ENCODE data around the gene ARG2.

The ARG2 gene

GRCh38 chr14:67641480-67641879, 21.8 kb downstream of the ARG2 start:
- no peaks in the 10 kb centered on the region for H3K4me1 ChIP-seq (ENCODE audit: control insufficient read depth, insufficient read depth, low read length)
- no peaks in the 10 kb centered on the region for H3K27me3 ChIP-seq (ENCODE audit: control insufficient read depth, insufficient read depth, low read length)
- H3K4me3 ChIP-seq (ENCODE audit: low read depth, low read length), result no peak overlapping the region
- peaks cover 19% of the 10 kb centered on the region for H3K36me3 ChIP-seq (ENCODE audit: control insufficient read depth, insufficient read depth, low read length)
- H3K27ac ChIP-seq (ENCODE audit: low read depth, low read length), result no peak overlapping the region
- H3K9me3 ChIP-seq (ENCODE audit: control insufficient read depth, insufficient read depth, low read length), result no peaks in the 10 kb centered on the region
- H3K9ac ChIP-seq (ENCODE audit: low read depth, low read length), result no peak overlapping the region

- Histone ChIP-seq H3K27me3 (ENCODE audit: control insufficient read depth, insufficient read depth, low read length) (no peaks in the 10 kb centered on the region), H3K36me3 (ENCODE audit: control insufficient read depth, insufficient read depth, low read length) (peaks cover 26% of the 10 kb centered on the region), H3K9me3 (ENCODE audit: control insufficient read depth, insufficient read depth, low read length) (no peaks in the 10 kb centered on the region), H3K4me3 (ENCODE audit: low read depth, low read length) (no peak overlapping the region), H3K27ac (ENCODE audit: low read depth, low read length) (no peak overlapping the region), H3K9ac (ENCODE audit: low read depth, low read length) (no peak overlapping the region), H3K4me1 (ENCODE audit: control insufficient read depth, insufficient read depth, low read length) (no peaks in the 10 kb centered on the region)
These were observed 22.4 kb downstream of the ARG2 start for GRCh38 chr14:67641902-67642749.

DNA sequence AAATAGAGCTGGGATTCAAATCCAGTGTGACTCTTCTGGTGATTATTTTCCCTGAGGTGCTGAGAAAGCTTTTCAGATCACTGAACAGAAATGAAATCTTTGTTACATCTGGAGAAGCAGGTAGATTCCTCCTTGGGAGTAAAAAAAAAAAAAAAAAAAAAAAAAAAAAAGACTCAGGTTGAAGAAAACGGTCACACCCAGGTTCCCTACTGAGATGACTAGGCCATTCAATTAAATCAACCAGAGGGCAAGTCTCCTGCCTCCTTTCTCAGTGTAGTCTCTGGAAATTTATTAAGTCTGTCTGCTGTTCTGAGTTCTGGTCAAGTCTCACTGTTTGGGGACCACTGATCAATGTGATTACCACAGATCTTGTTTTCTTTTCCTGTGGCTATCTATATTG, 24.0 kb downstream of the ARG2 start:
- no peaks in the 10 kb centered on the region for H3K4me1 ChIP-seq (ENCODE audit: control insufficient read depth, insufficient read depth, low read length)
- H3K9ac ChIP-seq (ENCODE audit: low read depth, low read length), result no peak overlapping the region
- H3K27ac ChIP-seq (ENCODE audit: low read depth, low read length), result no peak overlapping the region
- no peaks in the 10 kb centered on the region for H3K27me3 ChIP-seq (ENCODE audit: control insufficient read depth, insufficient read depth, low read length)
- peaks cover 41% of the 10 kb centered on the region for H3K36me3 ChIP-seq (ENCODE audit: control insufficient read depth, insufficient read depth, low read length)
- H3K9me3 ChIP-seq (ENCODE audit: control insufficient read depth, insufficient read depth, low read length), result no peaks in the 10 kb centered on the region
- H3K4me3 ChIP-seq (ENCODE audit: low read depth, low read length), result no peak overlapping the region

DNA sequence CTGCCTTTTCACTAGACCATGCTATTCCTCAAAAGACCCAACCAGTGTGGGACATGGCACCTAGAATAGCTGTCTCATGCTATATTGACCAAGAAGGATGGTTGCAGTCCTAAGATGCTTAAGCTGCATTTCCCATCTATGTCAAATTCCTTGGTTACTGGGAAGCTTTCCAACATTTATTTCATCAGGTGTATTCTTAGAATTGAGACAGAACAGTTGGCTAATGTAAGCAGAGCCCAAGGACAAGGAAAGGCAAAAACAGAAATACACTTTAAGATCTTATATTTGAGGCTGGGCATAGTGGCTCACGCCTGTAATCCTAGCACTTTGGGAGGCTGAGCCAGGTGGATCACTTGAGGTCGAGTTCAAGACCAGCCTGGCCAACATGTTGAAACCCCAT, 24.7 kb downstream of the ARG2 start:
- H3K27ac ChIP-seq (ENCODE audit: low read depth, low read length), result no peak overlapping the region
- H3K36me3 ChIP-seq (ENCODE audit: control insufficient read depth, insufficient read depth, low read length), result peaks cover 49% of the 10 kb centered on the region
- H3K4me3 ChIP-seq (ENCODE audit: low read depth, low read length), result no peak overlapping the region

DNA sequence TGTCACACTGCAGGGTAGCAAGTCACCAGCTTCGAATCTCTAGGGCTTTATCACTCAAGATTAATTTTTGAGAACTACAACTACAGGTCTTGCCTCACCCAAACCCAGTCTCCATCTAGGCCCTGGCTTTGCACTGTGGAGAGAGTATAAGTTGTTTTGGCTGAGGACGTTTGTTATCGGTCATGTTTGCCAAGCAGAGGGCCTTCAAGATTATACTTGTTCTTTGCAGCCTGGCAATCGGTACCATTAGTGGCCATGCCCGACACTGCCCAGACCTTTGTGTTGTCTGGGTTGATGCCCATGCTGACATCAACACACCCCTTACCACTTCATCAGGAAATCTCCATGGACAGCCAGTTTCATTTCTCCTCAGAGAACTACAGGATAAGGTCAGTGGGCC, 25.7 kb downstream of the ARG2 start:
- Histone ChIP-seq H3K36me3 (ENCODE audit: control insufficient read depth, insufficient read depth, low read length) (peaks cover 58% of the 10 kb centered on the region), H3K9me3 (ENCODE audit: control insufficient read depth, insufficient read depth, low read length) (no peaks in the 10 kb centered on the region)

More for the DNA sequence above, 24.7 kb downstream of the ARG2 start:
- Histone ChIP-seq H3K9ac (ENCODE audit: low read depth, low read length) (no peak overlapping the region), H3K4me1 (ENCODE audit: control insufficient read depth, insufficient read depth, low read length) (no peaks in the 10 kb centered on the region), H3K27me3 (ENCODE audit: control insufficient read depth, insufficient read depth, low read length) (no peaks in the 10 kb centered on the region), H3K9me3 (ENCODE audit: control insufficient read depth, insufficient read depth, low read length) (no peaks in the 10 kb centered on the region)

DNA sequence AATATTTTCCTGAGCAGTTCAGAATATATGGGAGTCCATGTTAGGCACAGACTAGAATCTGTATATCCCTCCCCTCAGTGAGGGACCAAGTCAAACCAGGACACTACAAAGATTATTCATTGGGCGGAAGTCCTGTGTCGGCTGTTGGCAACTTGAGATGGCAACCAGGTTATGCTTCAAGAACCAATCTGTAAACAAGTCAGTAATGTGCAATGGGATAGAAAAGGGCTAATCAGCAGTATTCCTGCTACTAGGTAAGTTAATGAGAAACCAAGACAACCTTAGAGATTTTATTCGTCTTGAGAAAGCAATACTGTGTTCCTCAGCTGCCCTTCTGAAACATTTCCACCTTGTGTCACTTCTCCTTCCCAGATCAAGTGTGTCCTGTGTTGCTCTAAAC, 26.4 kb downstream of the ARG2 start:
- no peaks in the 10 kb centered on the region for H3K4me1 ChIP-seq (ENCODE audit: control insufficient read depth, insufficient read depth, low read length)
- H3K4me3 ChIP-seq (ENCODE audit: low read depth, low read length), result no peak overlapping the region
- H3K9ac ChIP-seq (ENCODE audit: low read depth, low read length), result no peak overlapping the region
- H3K27ac ChIP-seq (ENCODE audit: low read depth, low read length), result no peak overlapping the region
- H3K36me3 ChIP-seq (ENCODE audit: control insufficient read depth, insufficient read depth, low read length), result peaks cover 66% of the 10 kb centered on the region
- H3K27me3 ChIP-seq (ENCODE audit: control insufficient read depth, insufficient read depth, low read length), result no peaks in the 10 kb centered on the region
- H3K9me3 ChIP-seq (ENCODE audit: control insufficient read depth, insufficient read depth, low read length), result no peaks in the 10 kb centered on the region

More for the DNA sequence above, 25.7 kb downstream of the ARG2 start:
- H3K27me3 ChIP-seq (ENCODE audit: control insufficient read depth, insufficient read depth, low read length), result no peaks in the 10 kb centered on the region
- no peak overlapping the region for H3K4me3 ChIP-seq (ENCODE audit: low read depth, low read length)
- no peak overlapping the region for H3K27ac ChIP-seq (ENCODE audit: low read depth, low read length)
- no peaks in the 10 kb centered on the region for H3K4me1 ChIP-seq (ENCODE audit: control insufficient read depth, insufficient read depth, low read length)
- no peak overlapping the region for H3K9ac ChIP-seq (ENCODE audit: low read depth, low read length)

DNA sequence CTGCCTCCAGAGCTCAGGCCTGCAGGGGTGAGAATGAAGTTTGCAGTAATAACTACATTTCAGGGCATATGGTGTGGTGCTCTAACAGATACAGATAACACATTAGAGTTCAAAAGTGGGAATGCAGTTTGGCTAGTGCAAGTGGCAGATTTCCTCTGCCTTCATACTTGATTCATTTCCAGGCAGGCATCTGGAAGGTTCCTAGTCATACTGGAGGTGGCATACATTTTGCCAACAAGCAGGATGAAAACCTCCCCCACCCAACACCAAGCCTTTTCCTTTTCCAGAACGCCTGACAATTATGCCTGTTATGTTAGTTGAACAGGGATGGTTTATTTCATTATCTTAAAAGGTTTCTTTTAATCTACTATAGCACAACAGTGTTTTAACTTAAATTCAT, 30.4 kb downstream of the ARG2 start:
- Histone ChIP-seq H3K27me3 (ENCODE audit: control insufficient read depth, insufficient read depth, low read length) (no peaks in the 10 kb centered on the region), H3K9me3 (ENCODE audit: control insufficient read depth, insufficient read depth, low read length) (no peaks in the 10 kb centered on the region), H3K4me3 (ENCODE audit: low read depth, low read length) (no peak overlapping the region), H3K27ac (ENCODE audit: low read depth, low read length) (no peak overlapping the region), H3K4me1 (ENCODE audit: control insufficient read depth, insufficient read depth, low read length) (no peaks in the 10 kb centered on the region), H3K36me3 (ENCODE audit: control insufficient read depth, insufficient read depth, low read length) (peaks cover 97% of the 10 kb centered on the region), H3K9ac (ENCODE audit: low read depth, low read length) (no peak overlapping the region)

GRCh38 chr14:67650694-67651093, 31.0 kb downstream of the ARG2 start:
- Histone ChIP-seq H3K4me3 (ENCODE audit: low read depth, low read length) (no peak overlapping the region), H3K27me3 (ENCODE audit: control insufficient read depth, insufficient read depth, low read length) (no peaks in the 10 kb centered on the region), H3K9me3 (ENCODE audit: control insufficient read depth, insufficient read depth, low read length) (no peaks in the 10 kb centered on the region), H3K27ac (ENCODE audit: low read depth, low read length) (no peak overlapping the region), H3K4me1 (ENCODE audit: control insufficient read depth, insufficient read depth, low read length) (no peaks in the 10 kb centered on the region), H3K9ac (ENCODE audit: low read depth, low read length) (no peak overlapping the region), H3K36me3 (ENCODE audit: control insufficient read depth, insufficient read depth, low read length) (peaks cover 98% of the 10 kb centered on the region)

DNA sequence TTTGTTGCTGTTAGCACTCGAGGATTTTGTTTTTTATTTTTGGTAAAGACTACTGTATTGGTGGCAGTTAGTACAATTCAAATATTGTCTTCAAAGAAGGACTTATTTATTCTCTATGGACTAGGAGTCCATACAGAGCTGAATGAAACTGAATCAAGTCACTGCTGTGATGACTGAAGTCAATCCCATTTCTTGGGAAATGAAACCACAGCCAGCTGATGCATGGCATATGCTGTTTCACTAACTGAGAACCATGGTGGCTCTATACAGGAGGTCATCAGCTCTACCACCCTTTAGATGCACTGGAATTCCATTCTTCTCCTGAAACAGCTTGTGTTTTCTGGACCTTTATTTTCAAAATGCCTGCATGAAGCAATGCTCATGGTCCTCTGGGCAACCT, 32.5 kb downstream of the ARG2 start:
- Histone ChIP-seq H3K9ac (ENCODE audit: low read depth, low read length) (no peak overlapping the region), H3K27me3 (ENCODE audit: control insufficient read depth, insufficient read depth, low read length) (no peaks in the 10 kb centered on the region), H3K9me3 (ENCODE audit: control insufficient read depth, insufficient read depth, low read length) (no peaks in the 10 kb centered on the region), H3K27ac (ENCODE audit: low read depth, low read length) (no peak overlapping the region), H3K4me1 (ENCODE audit: control insufficient read depth, insufficient read depth, low read length) (no peaks in the 10 kb centered on the region), H3K4me3 (ENCODE audit: low read depth, low read length) (no peak overlapping the region), H3K36me3 (ENCODE audit: control insufficient read depth, insufficient read depth, low read length) (peaks cover 95% of the 10 kb centered on the region)

DNA sequence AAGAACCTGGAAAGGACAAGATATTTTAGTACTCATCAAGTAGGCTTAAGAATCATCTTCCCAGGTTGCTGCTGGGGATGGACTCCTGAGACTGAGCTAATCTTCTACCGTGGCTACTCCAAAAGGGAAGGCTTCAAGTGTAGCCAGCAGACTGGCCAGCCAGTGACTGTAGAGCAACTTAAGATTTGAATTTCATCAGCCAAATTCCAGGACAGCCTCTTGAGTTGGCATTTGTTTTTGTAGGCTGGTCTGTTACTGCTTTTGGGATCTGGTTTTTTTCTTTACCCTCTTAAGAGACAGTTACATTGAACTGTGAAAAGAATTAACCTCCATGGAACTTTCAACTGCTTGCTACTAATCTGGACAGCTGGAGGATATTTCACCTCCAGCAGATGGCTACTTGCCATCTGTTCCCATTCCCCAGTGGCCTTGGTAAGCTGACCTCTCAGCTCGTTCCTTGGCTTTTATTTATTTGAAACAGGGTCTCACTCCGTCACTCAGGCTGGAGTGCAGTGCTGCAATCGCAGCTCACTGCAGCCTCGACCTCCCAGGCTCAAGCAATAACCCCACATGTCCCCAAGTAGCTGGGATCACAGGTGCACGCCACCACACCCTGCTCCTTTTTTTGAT, 34.0 kb downstream of the ARG2 start:
- Histone ChIP-seq H3K27ac (ENCODE audit: low read depth, low read length) (no peak overlapping the region), H3K4me1 (ENCODE audit: control insufficient read depth, insufficient read depth, low read length) (no peaks in the 10 kb centered on the region), H3K36me3 (ENCODE audit: control insufficient read depth, insufficient read depth, low read length) (peaks cover 86% of the 10 kb centered on the region), H3K9me3 (ENCODE audit: control insufficient read depth, insufficient read depth, low read length) (no peaks in the 10 kb centered on the region), H3K27me3 (ENCODE audit: control insufficient read depth, insufficient read depth, low read length) (no peaks in the 10 kb centered on the region), H3K9ac (ENCODE audit: low read depth, low read length) (no peak overlapping the region), H3K4me3 (ENCODE audit: low read depth, low read length) (no peak overlapping the region)

DNA sequence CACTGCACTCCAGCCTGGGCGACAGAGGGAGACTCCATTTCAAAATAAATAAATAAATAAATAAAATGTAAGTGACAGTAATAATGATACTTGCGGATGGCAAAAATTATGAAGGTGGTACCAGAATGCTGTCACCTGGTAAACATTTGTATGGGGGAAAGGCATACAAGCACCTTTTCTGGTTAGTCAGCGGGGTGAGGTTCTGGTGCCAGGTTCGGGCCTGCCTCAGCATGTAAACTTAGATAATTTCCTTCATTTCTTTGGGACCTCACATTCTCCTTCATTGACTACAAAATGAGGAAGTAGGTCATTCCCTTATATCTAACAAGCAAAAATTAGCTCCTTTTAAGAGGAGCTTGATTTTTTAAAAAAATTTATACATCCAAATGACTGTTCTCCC, 43.9 kb downstream of the ARG2 start:
- Histone ChIP-seq H3K4me3 (ENCODE audit: low read depth, low read length) (no peak overlapping the region), H3K9ac (ENCODE audit: low read depth, low read length) (no peak overlapping the region), H3K9me3 (ENCODE audit: control insufficient read depth, insufficient read depth, low read length) (no peaks in the 10 kb centered on the region), H3K27ac (ENCODE audit: low read depth, low read length) (no peak overlapping the region), H3K27me3 (ENCODE audit: control insufficient read depth, insufficient read depth, low read length) (no peaks in the 10 kb centered on the region), H3K36me3 (ENCODE audit: control insufficient read depth, insufficient read depth, low read length) (peaks cover 11% of the 10 kb centered on the region; the same call in 1 of the 2 replicates), H3K4me1 (ENCODE audit: control insufficient read depth, insufficient read depth, low read length) (peaks cover 3% of the 10 kb centered on the region; the same call in 1 of the 2 replicates)

Measured in HUES48 (cell line).